Measurements from ENCODE around the gene UMOD. TPM values are rescaled to one million over a fixed set of nuclear protein-coding genes. Genes with fewer than 3 reads are reported as not detected.

Gene UMOD
- polyA plus RNA-seq, 1 donor (not counting 4 experiments of a cell fraction or from before 2014, with no cell fraction given) = not detected

DNA sequence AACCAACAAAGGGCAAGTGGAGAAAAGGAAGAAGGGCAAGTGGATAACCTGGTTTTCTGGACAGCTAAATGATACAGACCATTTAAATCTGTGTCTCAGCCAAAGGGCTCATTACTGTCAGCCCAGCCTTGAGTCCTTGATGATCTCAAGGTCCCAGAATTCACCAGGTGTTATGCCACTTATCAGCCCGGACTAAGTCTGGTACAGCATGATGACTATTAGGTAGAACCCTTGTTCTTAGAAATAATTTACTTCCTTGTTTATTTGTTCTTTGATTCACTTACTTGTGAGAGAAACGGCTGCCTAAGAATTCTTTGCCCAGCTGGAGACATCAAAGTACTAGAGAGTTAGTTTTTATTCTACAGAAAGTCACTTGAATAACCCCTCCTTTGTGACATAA lies 48.6 kb upstream of the UMOD start:
- dilution Hi-C loops (cut with MboI; ENCODE audit: extremely low pct_ligation_motif_present, low sequenced_read_pairs) = no loop called here
- no peak for FAIRE-seq
- no peaks in the 10 kb centered on the region for H3K9me3 ChIP-seq (ENCODE audit: control insufficient read depth, low read depth, low read length)

DNA sequence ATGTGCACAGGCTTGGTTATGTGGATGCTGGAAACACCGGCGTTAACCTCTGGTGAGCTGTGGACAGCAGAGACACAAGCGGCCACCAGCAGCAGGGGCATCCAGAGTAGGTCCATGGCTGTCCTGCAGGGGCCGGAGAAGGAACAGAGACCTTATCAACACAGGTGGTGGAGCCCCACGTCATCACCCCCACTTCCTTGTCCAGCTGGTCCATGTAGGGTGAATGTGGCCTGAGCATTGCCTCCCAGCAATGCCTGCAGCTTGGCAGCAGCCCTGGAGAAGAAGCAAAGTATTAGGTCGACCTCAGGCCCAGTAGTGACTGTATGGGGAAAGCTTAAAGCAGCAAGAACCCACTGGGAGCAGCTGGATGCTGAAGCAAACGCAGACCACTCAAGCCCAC lies 46.7 kb upstream of the UMOD start:
- H3K79me2 ChIP-seq (ENCODE audit: control insufficient read depth, insufficient read depth, low read length) = no peaks in the 10 kb centered on the region
- H3K9me3 ChIP-seq (ENCODE audit: control insufficient read depth, low read depth, low read length) = no peaks in the 10 kb centered on the region
- H3K27ac ChIP-seq (ENCODE audit: control insufficient read depth, insufficient read depth, low read length) = no peak overlapping the region
- no peaks in the 10 kb centered on the region for H3K4me1 ChIP-seq (ENCODE audit: control insufficient read depth, extremely low read depth, insufficient read depth, low read length)
- dilution Hi-C loops (cut with MboI; ENCODE audit: extremely low pct_ligation_motif_present, low sequenced_read_pairs) = no loop called here
- DNase-seq (ENCODE audit: low read depth, low spot score) (no peak), FAIRE-seq (no peak)
- no peak overlapping the region for H3K9ac ChIP-seq (ENCODE audit: control insufficient read depth, extremely low read depth, insufficient read depth, low read length)
- no peaks in the 10 kb centered on the region for H4K20me1 ChIP-seq (ENCODE audit: control insufficient read depth, extremely low read depth, insufficient read depth, low read length)
- no peaks in the 10 kb centered on the region for H3K9me1 ChIP-seq (ENCODE audit: control insufficient read depth, extremely low read depth, insufficient read depth, low read length)
- H3K4me3 ChIP-seq (ENCODE audit: control insufficient read depth in 2 of 3, extremely low read depth in 1 of 3, insufficient read depth in 2 of 3, low read depth in 1 of 3, low read length in 3 of 3) = no peak overlapping the region
- no peaks in the 10 kb centered on the region for H3K27me3 ChIP-seq (ENCODE audit: control insufficient read depth, extremely low read depth, insufficient read depth, low read length)
- TF ChIP-seq EZH2 (IDR thresholded peaks at IDR 0.05; ENCODE audit: low read length) = no peak
- H3K4me2 ChIP-seq (ENCODE audit: control insufficient read depth, extremely low read depth, insufficient read depth, low read depth, low read length) = no peak overlapping the region
- H3K36me3 ChIP-seq (ENCODE audit: control insufficient read depth in 2 of 2, extremely low read depth in 1 of 2, insufficient read depth in 2 of 2, low read length in 2 of 2) = no peaks in the 10 kb centered on the region
- H2AFZ ChIP-seq (ENCODE audit: control insufficient read depth, low read length) = no peak overlapping the region

More for the DNA sequence above, 48.6 kb upstream of the UMOD start:
- H3K9ac ChIP-seq (ENCODE audit: control insufficient read depth, extremely low read depth, insufficient read depth, low read length) = no peak overlapping the region
- H2AFZ ChIP-seq (ENCODE audit: control insufficient read depth, low read length) = no peak overlapping the region
- no peaks in the 10 kb centered on the region for H3K9me1 ChIP-seq (ENCODE audit: control insufficient read depth, extremely low read depth, insufficient read depth, low read length)
- no peaks in the 10 kb centered on the region for H3K79me2 ChIP-seq (ENCODE audit: control insufficient read depth, insufficient read depth, low read length)
- H3K36me3 ChIP-seq (ENCODE audit: control insufficient read depth in 2 of 2, extremely low read depth in 1 of 2, insufficient read depth in 2 of 2, low read length in 2 of 2) = no peaks in the 10 kb centered on the region
- no peaks in the 10 kb centered on the region for H3K4me1 ChIP-seq (ENCODE audit: control insufficient read depth, extremely low read depth, insufficient read depth, low read length)
- no peaks in the 10 kb centered on the region for H4K20me1 ChIP-seq (ENCODE audit: control insufficient read depth, extremely low read depth, insufficient read depth, low read length)
- TF ChIP-seq, protein P1, sequence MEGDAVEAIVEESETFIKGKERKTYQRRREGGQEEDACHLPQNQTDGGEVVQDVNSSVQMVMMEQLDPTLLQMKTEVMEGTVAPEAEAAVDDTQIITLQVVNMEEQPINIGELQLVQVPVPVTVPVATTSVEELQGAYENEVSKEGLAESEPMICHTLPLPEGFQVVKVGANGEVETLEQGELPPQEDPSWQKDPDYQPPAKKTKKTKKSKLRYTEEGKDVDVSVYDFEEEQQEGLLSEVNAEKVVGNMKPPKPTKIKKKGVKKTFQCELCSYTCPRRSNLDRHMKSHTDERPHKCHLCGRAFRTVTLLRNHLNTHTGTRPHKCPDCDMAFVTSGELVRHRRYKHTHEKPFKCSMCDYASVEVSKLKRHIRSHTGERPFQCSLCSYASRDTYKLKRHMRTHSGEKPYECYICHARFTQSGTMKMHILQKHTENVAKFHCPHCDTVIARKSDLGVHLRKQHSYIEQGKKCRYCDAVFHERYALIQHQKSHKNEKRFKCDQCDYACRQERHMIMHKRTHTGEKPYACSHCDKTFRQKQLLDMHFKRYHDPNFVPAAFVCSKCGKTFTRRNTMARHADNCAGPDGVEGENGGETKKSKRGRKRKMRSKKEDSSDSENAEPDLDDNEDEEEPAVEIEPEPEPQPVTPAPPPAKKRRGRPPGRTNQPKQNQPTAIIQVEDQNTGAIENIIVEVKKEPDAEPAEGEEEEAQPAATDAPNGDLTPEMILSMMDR (optimal IDR thresholded peaks at IDR 0.05 in 1 of 3, IDR thresholded peaks at IDR 0.05 in 1 of 3, conservative IDR thresholded peaks at IDR 0.05 in 1 of 3; ENCODE audit: extremely low read depth in 1 of 3, insufficient read depth in 2 of 3, low read length in 3 of 3) = no peak
- no peak overlapping the region for H3K27ac ChIP-seq (ENCODE audit: control insufficient read depth, insufficient read depth, low read length)
- H3K4me3 ChIP-seq (ENCODE audit: control insufficient read depth in 2 of 3, extremely low read depth in 1 of 3, insufficient read depth in 2 of 3, low read depth in 1 of 3, low read length in 3 of 3) = no peak overlapping the region
- H3K4me2 ChIP-seq (ENCODE audit: control insufficient read depth, extremely low read depth, insufficient read depth, low read depth, low read length) = no peak overlapping the region
- no peak for DNase-seq (ENCODE audit: low read depth, low spot score)
- no peaks in the 10 kb centered on the region for H3K27me3 ChIP-seq (ENCODE audit: control insufficient read depth, extremely low read depth, insufficient read depth, low read length)

DNA sequence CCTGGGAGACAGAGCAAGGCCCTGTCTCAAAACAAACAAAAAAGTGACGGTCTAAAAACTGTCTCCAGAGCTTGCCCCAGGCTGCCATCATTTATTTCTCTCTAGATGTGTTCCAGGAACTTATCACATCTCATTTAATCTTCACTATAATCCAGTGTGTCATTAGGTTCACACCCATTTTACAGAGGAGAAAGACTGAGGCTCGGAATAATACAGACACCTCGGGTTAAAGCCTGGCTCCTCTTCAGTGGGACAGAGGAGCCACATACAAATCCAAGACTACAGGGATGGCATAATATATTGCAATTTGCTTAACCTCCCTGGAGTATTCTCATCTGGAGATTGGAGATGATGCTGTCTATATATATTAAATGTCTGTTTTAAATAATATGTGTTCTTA lies 46.1 kb upstream of the UMOD start:
- Histone ChIP-seq H3K4me1 (ENCODE audit: control insufficient read depth, extremely low read depth, insufficient read depth, low read length) (no peaks in the 10 kb centered on the region), H4K20me1 (ENCODE audit: control insufficient read depth, extremely low read depth, insufficient read depth, low read length) (no peaks in the 10 kb centered on the region), H3K9me1 (ENCODE audit: control insufficient read depth, extremely low read depth, insufficient read depth, low read length) (no peaks in the 10 kb centered on the region), H3K9ac (ENCODE audit: control insufficient read depth, extremely low read depth, insufficient read depth, low read length) (no peak overlapping the region), H3K36me3 (ENCODE audit: control insufficient read depth in 2 of 2, extremely low read depth in 1 of 2, insufficient read depth in 2 of 2, low read length in 2 of 2) (no peaks in the 10 kb centered on the region), H3K4me2 (ENCODE audit: control insufficient read depth, extremely low read depth, insufficient read depth, low read depth, low read length) (no peak overlapping the region), H3K79me2 (ENCODE audit: control insufficient read depth, insufficient read depth, low read length) (no peaks in the 10 kb centered on the region), H2AFZ (ENCODE audit: control insufficient read depth, low read length) (no peak overlapping the region), H3K27me3 (ENCODE audit: control insufficient read depth, extremely low read depth, insufficient read depth, low read length) (no peaks in the 10 kb centered on the region), H3K27ac (ENCODE audit: control insufficient read depth, insufficient read depth, low read length) (no peak overlapping the region), H3K9me3 (ENCODE audit: control insufficient read depth, low read depth, low read length) (no peaks in the 10 kb centered on the region), H3K4me3 (ENCODE audit: control insufficient read depth in 2 of 3, extremely low read depth in 1 of 3, insufficient read depth in 2 of 3, low read depth in 1 of 3, low read length in 3 of 3) (no peak overlapping the region)
- dilution Hi-C loops (cut with MboI; ENCODE audit: extremely low pct_ligation_motif_present, low sequenced_read_pairs) = no loop called here
- TF ChIP-seq, protein P1 (optimal IDR thresholded peaks at IDR 0.05 in 1 of 3, IDR thresholded peaks at IDR 0.05 in 1 of 3, conservative IDR thresholded peaks at IDR 0.05 in 1 of 3; ENCODE audit: extremely low read depth in 1 of 3, insufficient read depth in 2 of 3, low read length in 3 of 3) = no peak
- TF ChIP-seq EZH2 (IDR thresholded peaks at IDR 0.05; ENCODE audit: low read length) = no peak
- FAIRE-seq (no peak), DNase-seq (ENCODE audit: low read depth, low spot score) (no peak)

All from keratinocyte (primary cell).